K562 (cell line): ENCODE measurements around the gene NR1D1. TPM values are rescaled to one million over a fixed set of nuclear protein-coding genes. Genes with fewer than 3 reads are reported as not detected.

Experiments
- ATAC-seq: fragments of 200-7000 bp; cut with Tn5 transposase; 3 replicates; pipeline ENCODE4 v1.9.1; 2020; ENCODE audit warnings: moderate library complexity
- BruUV-seq: library from RNA; stranded (reverse); fragments of 400-500 nt; replicated peaks from 2 replicates; lab custom pipeline; 2021; lab: Mats Ljungman, UMichigan
- CTCF ChIA-PET: fragments of 300-600 bp; formaldehyde crosslinking; extraction: SDS; loops from one replicate; lab custom pipeline; 2021; ENCODE audit warnings: low intra/inter-chr PET ratio; lab: Yijun Ruan, JAX
- POLR2A ChIA-PET: fragments of 300-600, 350-650 bp; sonication (Branson Sonifier 250); formaldehyde crosslinking; extraction: SDS; loops from one replicate; lab custom pipeline; 2021; ENCODE audit warnings: antibody characterized with exemption, inconsistent platforms; lab: Yijun Ruan, JAX
- DNase-seq, 4 experiments: peaks; one replicate each; pipeline versions ENCODE4 v3.0.0 to v3.0.0-alpha.2; 2011 to 2018; ENCODE audit warnings: low spot score in 3 of 4, mixed read lengths in 3 of 4; ENCODE audit errors: extremely low read depth in 1 of 4
- FAIRE-seq: peaks from 2 replicates; lab custom pipeline; 2011; peaks lifted over from hg19 to GRCh38; lab: Jason Lieb, UNC
- H2AFZ ChIP-seq: 2 replicates; pipeline ENCODE4 v1.6.0; 2011; ENCODE audit warnings: low read depth, low read length, control low read depth, inconsistent platforms
- H3K27ac ChIP-seq: fragments of 200-600 bp; 3 replicates; pipeline ENCODE4 v1.8.0; 2011; ENCODE audit warnings: low read depth, mild to moderate bottlenecking, control low read depth, inconsistent platforms, low read length, moderate library complexity, mixed read lengths; ENCODE audit errors: extremely low read depth
- H3K27me3 ChIP-seq, 2 experiments: fragments of 300-600 bp in 1 of 2; 2 replicates in 1 of 2; 3 replicates in 1 of 2; pipeline versions ENCODE4 v1.6.0 to v1.8.0; 2011; ENCODE audit warnings: inconsistent platforms in 2 of 2, low read length in 2 of 2, mild to moderate bottlenecking in 1 of 2, mixed read lengths in 1 of 2, moderate library complexity in 1 of 2; ENCODE audit not compliant: control insufficient read depth in 2 of 2, insufficient read depth in 2 of 2
- H3K36me3 ChIP-seq: fragments of 300-600 bp; 3 replicates; pipeline ENCODE4 v1.8.0; 2011; ENCODE audit warnings: mild to moderate bottlenecking, low read length, inconsistent platforms; ENCODE audit not compliant: control insufficient read depth, insufficient read depth
- H3K4me1 ChIP-seq, 2 experiments: fragments of 200-600 bp in 1 of 2; replicated peaks in 1 of 2; 2 replicates in 1 of 2; 3 replicates in 1 of 2; pipeline versions ENCODE4 v1.5.1 to v1.8.0; 2011; ENCODE audit warnings: inconsistent platforms in 2 of 2, low read length in 2 of 2, mild to moderate bottlenecking in 1 of 2, mixed read lengths in 1 of 2, moderate library complexity in 1 of 2; ENCODE audit not compliant: control insufficient read depth in 2 of 2, insufficient read depth in 2 of 2
- H3K4me2 ChIP-seq: 2 replicates; pipeline ENCODE4 v1.6.1; 2011; ENCODE audit warnings: low read length, control low read depth, inconsistent platforms, mixed read lengths; ENCODE audit not compliant: insufficient read depth
- H3K4me3 ChIP-seq: fragments of 200-600 bp; sonication (generic), shearing (Covaris generic); 2 replicates; pipeline ENCODE4 v1.5.1; 2016; ENCODE audit warnings: control low read depth, inconsistent platforms
- H3K79me2 ChIP-seq: fragments of 200-600 bp; 3 replicates; pipeline ENCODE4 v1.8.0; 2011; ENCODE audit warnings: low read length, inconsistent platforms; ENCODE audit not compliant: control insufficient read depth, insufficient read depth
- H3K9ac ChIP-seq, 2 experiments: 2 replicates each; pipeline versions ENCODE4 v1.6.0 to v1.6.1; 2011; ENCODE audit warnings: low read depth in 2 of 2, low read length in 2 of 2, control low read depth in 1 of 2, inconsistent platforms in 1 of 2, mild to moderate bottlenecking in 1 of 2, mixed read lengths in 1 of 2; ENCODE audit not compliant: insufficient read depth in 1 of 2
- H3K9me1 ChIP-seq: one replicate; pipeline ENCODE4 v1.6.0; 2011; ENCODE audit warnings: inconsistent platforms, mild to moderate bottlenecking, low read length, moderate library complexity; ENCODE audit not compliant: control insufficient read depth, insufficient read depth
- H3K9me3 ChIP-seq: replicated peaks from 2 replicates; pipeline ENCODE4 v1.5.1; 2011; ENCODE audit warnings: low read depth, low read length, inconsistent platforms; ENCODE audit not compliant: control insufficient read depth, insufficient read depth
- H4K20me1 ChIP-seq: replicated peaks from 2 replicates; pipeline ENCODE4 v1.6.1; 2011; ENCODE audit warnings: low read length, inconsistent platforms, mixed read lengths; ENCODE audit not compliant: control insufficient read depth, insufficient read depth
- AFF4 ChIP-seq: sonication (generic); formaldehyde crosslinking; IDR thresholded peaks from 2 replicates; pipeline ENCODE4 v1.8.0; 2023; ENCODE audit warnings: mild to moderate bottlenecking, missing genetic modification reagents
- CAMTA2 ChIP-seq: fragments of 250-450 bp; sonication (Bioruptor Pico); conservative IDR thresholded peaks from 2 replicates; pipeline ENCODE4 v1.5.1; 2022
- PHB2 ChIP-seq: fragments of 450-650 bp; IDR thresholded peaks from 2 replicates; pipeline ENCODE4 v1.6.1; 2017; ENCODE audit warnings: low read depth
- POLR2AphosphoS2 ChIP-seq: IDR thresholded peaks from 2 replicates; pipeline ENCODE4 v1.6.1; 2012; ENCODE audit warnings: low read length, improper control_type of control experiment
- POLR2G ChIP-seq: fragments of 200-400 bp; formaldehyde crosslinking; IDR thresholded peaks from 2 replicates; pipeline ENCODE4 v1.6.1; 2017; ENCODE audit warnings: low read depth, mild to moderate bottlenecking, antibody characterized with exemption, low read length, moderate library complexity
- RBFOX2 ChIP-seq: fragments of 200-400 bp; formaldehyde crosslinking; IDR thresholded peaks from 2 replicates; pipeline ENCODE4 v1.6.1; 2017; ENCODE audit warnings: low read depth, mild to moderate bottlenecking, low read length, moderate library complexity
- RBM22 ChIP-seq: fragments of 200-400 bp; formaldehyde crosslinking; IDR thresholded peaks from 2 replicates; pipeline ENCODE4 v1.6.1; 2018; ENCODE audit warnings: low read length, low read depth; ENCODE audit not compliant: poor library complexity, severe bottlenecking
- TBP ChIP-seq: optimal IDR thresholded peaks from 2 replicates; pipeline ENCODE3; 2011; ENCODE audit warnings: low read depth, low read length, improper control_type of control experiment
- WGBS: fragments of 100-300 bp; shearing (Covaris generic); methylation state at CpG from one replicate; pipeline ENCODE4 v1.1.6; 2016; ENCODE audit warnings: low coverage, mixed read lengths; ENCODE audit not compliant: insufficient coverage; ENCODE audit errors: missing lambda C conversion rate; 5-methylcytosine and 5-hydroxymethylcytosine counted together
- in situ Hi-C: fragments of 300-500 bp; cut with MboI; formaldehyde crosslinking; loops from 4 replicates; pipeline ENCODE4 v1.15.0; 2018; ENCODE audit warnings: inconsistent platforms, mixed read lengths
- intact Hi-C: fragments of 100-400 bp; cut with micrococcal nuclease; formaldehyde crosslinking; loops from 2 replicates; pipeline ENCODE4 v1.14.2; 2022
- polyA plus RNA-seq, 8 experiments: library from polyadenylated mRNA; depleted of rRNA in 4 of 8; stranded (reverse) in 5 of 8; unstranded in 3 of 8; fragments of >200 nt; fragmentation: Nextera tagmentation in 2 of 8; fragmentation: Illumina TruSeq in 1 of 8; extraction: Ambion mirVana in 2 of 8; extraction: Trizol in 1 of 8; gene quantifications; 2 replicates each; pipeline versions ENCODE4 v1.2.1 to v1.2.3, GENCODE V29; 2011 to 2014; ENCODE audit warnings: inconsistent platforms in 1 of 8, missing spikeins in 1 of 8
- total RNA-seq, 7 experiments: library from RNA; depleted of rRNA in 6 of 7; stranded (reverse); fragments of >200 nt in 6 of 7; fragmentation: Illumina TruSeq in 2 of 7; extraction: Trizol in 2 of 7; gene quantifications; 2 replicates each; pipeline versions ENCODE4 v1.2.1 to v1.2.3, GENCODE V29; 2011 to 2021; ENCODE audit warnings: low replicate concordance in 1 of 7

Gene NR1D1
- total and polyA plus RNA-seq, 9 of the 15 experiments (the other 6 are each of a cell fraction or from before 2014, with no cell fraction given) = 0.25 to 7.7 (median 0.65) TPM

DNA sequence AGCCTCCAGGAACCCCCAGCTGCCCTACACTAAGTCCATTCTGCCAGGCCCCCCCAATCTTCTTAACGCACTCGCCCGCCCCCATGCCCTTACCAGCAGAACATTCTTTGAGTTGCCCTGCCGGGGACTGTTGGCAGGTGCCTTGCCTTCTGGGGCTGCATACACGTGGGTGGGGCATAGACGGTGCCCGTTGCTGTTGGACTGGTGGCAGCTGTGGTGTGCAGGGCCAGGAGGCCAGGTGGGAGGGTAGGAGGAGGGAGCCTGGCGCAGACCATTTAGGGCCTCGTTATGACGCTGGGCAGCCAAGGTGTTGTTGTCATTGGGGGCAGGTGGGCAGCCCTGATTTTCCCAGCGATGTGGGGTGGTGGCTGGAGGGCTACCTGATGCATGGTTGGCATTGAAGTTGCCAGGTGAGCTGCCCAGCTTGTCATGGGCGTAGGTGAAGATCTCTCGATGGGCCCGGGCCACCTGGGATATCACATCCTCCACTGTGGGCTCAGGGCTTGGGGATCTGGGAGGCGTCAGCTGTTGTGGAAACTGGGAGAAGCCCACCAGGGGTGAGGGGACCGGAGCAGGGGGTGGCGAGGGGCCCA, 4.9 kb downstream of the NR1D1 start:
- no peak overlapping the region for H3K4me3 ChIP-seq
- in situ Hi-C loops = no loop called here

DNA sequence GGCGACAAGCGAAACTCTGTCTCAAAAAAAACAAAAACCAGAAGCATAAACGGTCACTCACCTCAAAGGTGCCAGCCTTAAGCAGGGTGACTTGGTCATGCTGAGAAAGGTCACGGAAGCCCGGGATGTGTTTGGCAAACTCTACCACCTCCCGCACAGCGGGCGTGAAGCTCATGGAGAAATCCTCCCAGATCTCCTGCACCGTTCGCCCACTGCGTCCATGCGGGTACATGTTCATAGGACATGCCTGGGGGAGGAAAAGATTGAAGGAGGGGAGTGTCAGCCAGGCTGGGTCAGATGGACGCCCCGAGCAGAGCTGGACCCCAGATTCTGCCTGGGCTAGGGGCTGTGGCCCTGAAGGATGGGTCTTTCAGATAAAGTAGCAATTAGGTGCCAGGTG, 5.5 kb downstream of the NR1D1 start:
- POLR2A ChIA-PET = interaction anchor here (1.8 kb wide), 1 partner anchor 29 kb away, joined by 9 read pairs; no protein-coding TSS in a partner anchor
- in situ Hi-C loops (no loop called here), intact Hi-C loops (no loop called here)
- Histone ChIP-seq H2AFZ (no peak overlapping the region), H3K4me2 (no peak overlapping the region), H3K27ac (no peak overlapping the region), H3K9me1 (peaks cover 4% of the 10 kb centered on the region), H3K36me3 (peaks cover 73% of the 10 kb centered on the region; the same call in 2 of the 3 replicates), H3K9me3 (no peaks in the 10 kb centered on the region), H3K4me3 (no peak overlapping the region), H3K4me1 (peaks cover 21 to 48% of the 10 kb centered on the region in 2 experiments), H3K9ac (no peak overlapping the region), H4K20me1 (no peaks in the 10 kb centered on the region), H3K27me3 (no peaks in the 10 kb centered on the region), H3K79me2 (peaks cover 23% of the 10 kb centered on the region)
- CTCF ChIA-PET = no interaction called here
- BruUV-seq = no TSS peak
- no peak for ATAC-seq
- FAIRE-seq = no peak
- WGBS = 91% methylated on average over 12 of the region's 14 CpGs
- TF ChIP-seq POLR2AphosphoS2 = 0 out of 2 replicates have a peak, but pooled peaks have one; percentile 33
- TF ChIP-seq AFF4 = no peak
- DNase-seq = no peak

More for the DNA sequence above, 4.9 kb downstream of the NR1D1 start:
- no peak for FAIRE-seq
- Histone ChIP-seq H3K27ac (no peak overlapping the region), H3K27me3 (no peaks in the 10 kb centered on the region), H3K9me3 (no peaks in the 10 kb centered on the region), H3K9me1 (peaks cover 4% of the 10 kb centered on the region), H3K36me3 (peaks cover 68% of the 10 kb centered on the region; the same call in 2 of the 3 replicates), H3K9ac (no peak overlapping the region), H2AFZ (no peak overlapping the region), H3K4me2 (no peak overlapping the region), H4K20me1 (no peaks in the 10 kb centered on the region), H3K79me2 (peaks cover 28% of the 10 kb centered on the region), H3K4me1 (peaks cover 26 to 54% of the 10 kb centered on the region in 2 experiments)
- BruUV-seq = no TSS peak
- CTCF ChIA-PET = no interaction called here
- ATAC-seq = no peak
- DNase-seq = no peak
- intact Hi-C loops = no loop called here
- POLR2A ChIA-PET = no interaction called here
- no peak for TF ChIP-seq TBP
- TF ChIP-seq RBM22 = peak; percentile 43
- TF ChIP-seq CAMTA2 (CRISPR knock-in tag) = no peak
- TF ChIP-seq POLR2G = peak; percentile 74
- TF ChIP-seq PHB2 = no peak
- TF ChIP-seq RBFOX2 = peak; percentile 38
- WGBS = 90% methylated on average over 14 of the region's 17 CpGs
